Caco-2 (cell line): ENCODE measurements around the gene CALU. TPM values are rescaled to one million over a fixed set of nuclear protein-coding genes. Genes with fewer than 3 reads are reported as not detected.

Source experiments
- BruUV-seq: library from RNA; stranded (reverse); fragments of 400-500 nt; replicated peaks from 2 replicates; lab custom pipeline; 2021; lab: Mats Ljungman, UMichigan
- CTCF ChIA-PET: fragments of 300-600 bp; sonication (Branson Sonifier 250); formaldehyde crosslinking; loops from one replicate; lab custom pipeline; 2022; ENCODE audit warnings: antibody characterized with exemption; lab: Charles Lee
- POLR2A ChIA-PET: fragments of 300-600 bp; sonication (Branson Sonifier 250); formaldehyde crosslinking; loops from one replicate; lab custom pipeline; 2022; ENCODE audit warnings: antibody characterized with exemption; lab: Charles Lee
- DNase-seq, 2 experiments: peaks; one replicate each; pipeline versions ENCODE4 v3.0.0 to v3.0.0-alpha.2; 2020 to 2022
- H3K27me3 ChIP-seq: replicated peaks from 2 replicates; pipeline ENCODE4 v1.6.0; 2011; ENCODE audit warnings: low read length; ENCODE audit not compliant: control insufficient read depth, insufficient read depth
- H3K36me3 ChIP-seq: 2 replicates; pipeline ENCODE4 v1.5.1; 2011; ENCODE audit warnings: low read length; ENCODE audit not compliant: control insufficient read depth, insufficient read depth
- H3K4me1 ChIP-seq: fragments of 250-450 bp; sonication (Bioruptor Pico); 2 replicates; pipeline ENCODE4 v1.5.1; 2020; ENCODE audit warnings: mild to moderate bottlenecking
- H3K4me3 ChIP-seq: 2 replicates; pipeline ENCODE4 v1.5.1; 2011; ENCODE audit warnings: low read depth, mild to moderate bottlenecking, control low read depth, low read length
- H3K9me3 ChIP-seq: fragments of 250-450 bp; sonication (Bioruptor Pico); 2 replicates; pipeline ENCODE4 v1.5.1; 2020; ENCODE audit warnings: mild to moderate bottlenecking, moderate library complexity
- H3K27ac Mint-ChIP-seq: one replicate; pipeline ENCODE4 v1.8.0; 2022; ENCODE audit warnings: mixed read lengths; ENCODE audit not compliant: unreplicated experiment
- H3K27me3 Mint-ChIP-seq: one replicate; pipeline ENCODE4 v1.8.0; 2022; ENCODE audit warnings: mixed read lengths; ENCODE audit not compliant: insufficient read depth, unreplicated experiment
- H3K36me3 Mint-ChIP-seq: one replicate; pipeline ENCODE4 v1.8.0; 2022; ENCODE audit warnings: mild to moderate bottlenecking, mixed read lengths; ENCODE audit not compliant: insufficient read depth, unreplicated experiment
- H3K4me1 Mint-ChIP-seq: one replicate; pipeline ENCODE4 v1.8.0; 2022; ENCODE audit warnings: low read depth, mixed read lengths; ENCODE audit not compliant: unreplicated experiment
- H3K4me3 Mint-ChIP-seq: one replicate; pipeline ENCODE4 v1.8.0; 2022; ENCODE audit warnings: mild to moderate bottlenecking, moderate library complexity, mixed read lengths; ENCODE audit not compliant: unreplicated experiment
- H3K9me3 Mint-ChIP-seq: one replicate; pipeline ENCODE4 v1.8.0; 2022; ENCODE audit warnings: mixed read lengths; ENCODE audit not compliant: unreplicated experiment
- intact Hi-C: fragments of 100-400 bp; cut with micrococcal nuclease; formaldehyde crosslinking; loops from one replicate; pipeline ENCODE4 v1.10.0; 2022; ENCODE audit not compliant: unreplicated experiment
- total RNA-seq: library from RNA; stranded (reverse); gene quantifications from 2 replicates; pipeline ENCODE4 v1.2.3, GENCODE V29; 2022
- TF ChIP-seq, protein P1 (sequence below), 2 experiments: fragments of 200-600 bp in 1 of 2; IDR thresholded peaks; 1 replicate in 1 of 2; 2 replicates in 1 of 2; pipeline versions ENCODE4 v1.5.1 to v1.8.0; 2011 to 2022; ENCODE audit warnings: antibody characterized with exemption in 1 of 2, control low read depth in 1 of 2, inconsistent platforms in 1 of 2, low read depth in 1 of 2, low read length in 1 of 2, mild to moderate bottlenecking in 1 of 2, moderate library complexity in 1 of 2; ENCODE audit not compliant: insufficient read depth in 1 of 2, severe bottlenecking in 1 of 2, unreplicated experiment in 1 of 2

CALU gene
- total RNA-seq, 1 experiment from 2014 or later, result 184 TPM

DNA sequence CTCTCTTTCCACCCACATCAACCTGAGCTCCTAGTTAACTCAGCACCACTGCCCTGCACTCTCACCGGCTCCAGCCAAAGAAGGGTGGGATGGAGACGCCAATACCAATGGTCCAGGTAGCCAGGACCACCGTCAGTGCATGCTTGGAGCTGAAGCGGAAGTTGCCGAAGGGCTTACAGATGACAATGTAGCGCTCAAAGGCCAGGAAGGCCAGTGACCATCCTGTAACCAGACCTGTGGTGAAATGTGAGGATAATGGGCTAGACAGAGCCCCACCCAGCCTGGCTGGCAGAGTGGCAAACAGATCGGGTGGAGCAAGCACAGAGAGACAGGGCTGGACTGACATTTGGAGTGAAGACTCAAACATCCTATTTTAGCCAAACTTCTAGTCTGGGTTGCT lies 35.8 kb downstream of the CALU start:
- POLR2A ChIA-PET, result no interaction called here
- no TSS peak for BruUV-seq
- no peaks in the 10 kb centered on the region for H3K4me1 ChIP-seq
- Mint-ChIP-seq H3K27ac (no peak overlapping the region), H3K9me3 (peaks cover 19% of the 10 kb centered on the region), H3K36me3 (peaks cover 80% of the 10 kb centered on the region), H3K4me3 (no peak overlapping the region), H3K27me3 (no peaks in the 10 kb centered on the region), H3K4me1 (peaks cover 6% of the 10 kb centered on the region)
- TF ChIP-seq, protein P1, sequence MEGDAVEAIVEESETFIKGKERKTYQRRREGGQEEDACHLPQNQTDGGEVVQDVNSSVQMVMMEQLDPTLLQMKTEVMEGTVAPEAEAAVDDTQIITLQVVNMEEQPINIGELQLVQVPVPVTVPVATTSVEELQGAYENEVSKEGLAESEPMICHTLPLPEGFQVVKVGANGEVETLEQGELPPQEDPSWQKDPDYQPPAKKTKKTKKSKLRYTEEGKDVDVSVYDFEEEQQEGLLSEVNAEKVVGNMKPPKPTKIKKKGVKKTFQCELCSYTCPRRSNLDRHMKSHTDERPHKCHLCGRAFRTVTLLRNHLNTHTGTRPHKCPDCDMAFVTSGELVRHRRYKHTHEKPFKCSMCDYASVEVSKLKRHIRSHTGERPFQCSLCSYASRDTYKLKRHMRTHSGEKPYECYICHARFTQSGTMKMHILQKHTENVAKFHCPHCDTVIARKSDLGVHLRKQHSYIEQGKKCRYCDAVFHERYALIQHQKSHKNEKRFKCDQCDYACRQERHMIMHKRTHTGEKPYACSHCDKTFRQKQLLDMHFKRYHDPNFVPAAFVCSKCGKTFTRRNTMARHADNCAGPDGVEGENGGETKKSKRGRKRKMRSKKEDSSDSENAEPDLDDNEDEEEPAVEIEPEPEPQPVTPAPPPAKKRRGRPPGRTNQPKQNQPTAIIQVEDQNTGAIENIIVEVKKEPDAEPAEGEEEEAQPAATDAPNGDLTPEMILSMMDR (IDR thresholded peaks at IDR 0.05; ENCODE audit: insufficient read depth in 1 of 2, low read depth in 1 of 2, low read length in 1 of 2, severe bottlenecking in 1 of 2, unreplicated experiment in 1 of 2), result no peak
- peaks cover 8% of the 10 kb centered on the region; the same call in 1 of the 2 replicates for H3K9me3 ChIP-seq
- CTCF ChIA-PET, result no interaction called here
- peaks cover 3% of the 10 kb centered on the region for H3K36me3 ChIP-seq
- no peaks in the 10 kb centered on the region for H3K27me3 ChIP-seq
- DNase-seq, result no peak
- no peak overlapping the region for H3K4me3 ChIP-seq
- intact Hi-C loops, result no loop called here

DNA sequence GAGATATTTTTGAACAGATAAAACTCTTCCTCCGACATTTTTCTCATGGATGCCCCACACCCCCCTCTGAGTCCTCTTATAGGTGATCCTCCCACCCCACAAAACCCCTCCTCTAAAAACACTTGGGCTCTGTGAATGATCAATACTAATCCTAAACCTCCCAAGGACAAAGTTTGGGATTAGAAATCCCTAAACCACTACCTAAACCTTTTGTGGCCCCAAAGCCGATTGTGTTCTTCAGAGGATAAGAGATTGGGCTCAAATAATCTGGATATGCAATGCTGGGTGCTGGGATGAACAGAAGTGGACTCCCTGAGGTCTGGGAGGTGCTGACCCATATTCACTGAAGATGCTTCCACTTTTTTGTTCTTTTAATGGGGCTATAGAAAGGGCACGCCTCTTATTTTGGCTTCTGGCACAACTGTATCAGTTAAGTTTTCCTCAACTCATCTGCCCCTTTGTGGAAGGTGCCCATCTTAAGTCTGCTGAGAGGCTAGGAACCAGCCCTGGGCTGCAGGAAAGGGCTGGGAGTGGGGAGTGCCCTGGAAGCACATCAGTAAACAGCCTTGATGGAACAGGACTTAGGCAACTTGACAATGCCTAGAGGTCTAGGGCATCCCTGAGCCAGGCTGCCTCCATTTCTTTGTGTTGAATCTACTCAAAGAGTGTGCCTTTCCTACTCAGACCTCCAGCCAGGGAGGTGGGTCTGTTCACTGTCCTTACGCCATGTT lies 36.8 kb downstream of the CALU start, which contains the start of gene OPN1SW:
OPN1SW (minus strand) TSS at position 51 of the 731 bp plus-strand sequence; CDS start at position 38, 13 bp downstream.
- no peaks in the 10 kb centered on the region for H3K27me3 ChIP-seq
- Mint-ChIP-seq H3K36me3 (peaks cover 70% of the 10 kb centered on the region), H3K27ac (no peak within 1 kb of the TSS), H3K9me3 (peaks cover 19% of the 10 kb centered on the region), H3K4me3 (no peak within 1 kb of the TSS), H3K27me3 (no peaks in the 10 kb centered on the region), H3K4me1 (peaks cover 6% of the 10 kb centered on the region)
- no peaks in the 10 kb centered on the region for H3K4me1 ChIP-seq
- TF ChIP-seq, protein P1 (IDR thresholded peaks at IDR 0.05; ENCODE audit: insufficient read depth in 1 of 2, low read depth in 1 of 2, low read length in 1 of 2, severe bottlenecking in 1 of 2, unreplicated experiment in 1 of 2), result no peak
- no TSS peak for BruUV-seq
- no peak within 1 kb of the TSS for H3K4me3 ChIP-seq
- intact Hi-C loops, result no loop called here
- peaks cover 8% of the 10 kb centered on the region; the same call in 1 of the 2 replicates for H3K9me3 ChIP-seq
- ChIA-PET POLR2A (no interaction called here), CTCF (no interaction called here)
- peaks cover 2% of the 10 kb centered on the region for H3K36me3 ChIP-seq
- DNase-seq, result no peak

DNA sequence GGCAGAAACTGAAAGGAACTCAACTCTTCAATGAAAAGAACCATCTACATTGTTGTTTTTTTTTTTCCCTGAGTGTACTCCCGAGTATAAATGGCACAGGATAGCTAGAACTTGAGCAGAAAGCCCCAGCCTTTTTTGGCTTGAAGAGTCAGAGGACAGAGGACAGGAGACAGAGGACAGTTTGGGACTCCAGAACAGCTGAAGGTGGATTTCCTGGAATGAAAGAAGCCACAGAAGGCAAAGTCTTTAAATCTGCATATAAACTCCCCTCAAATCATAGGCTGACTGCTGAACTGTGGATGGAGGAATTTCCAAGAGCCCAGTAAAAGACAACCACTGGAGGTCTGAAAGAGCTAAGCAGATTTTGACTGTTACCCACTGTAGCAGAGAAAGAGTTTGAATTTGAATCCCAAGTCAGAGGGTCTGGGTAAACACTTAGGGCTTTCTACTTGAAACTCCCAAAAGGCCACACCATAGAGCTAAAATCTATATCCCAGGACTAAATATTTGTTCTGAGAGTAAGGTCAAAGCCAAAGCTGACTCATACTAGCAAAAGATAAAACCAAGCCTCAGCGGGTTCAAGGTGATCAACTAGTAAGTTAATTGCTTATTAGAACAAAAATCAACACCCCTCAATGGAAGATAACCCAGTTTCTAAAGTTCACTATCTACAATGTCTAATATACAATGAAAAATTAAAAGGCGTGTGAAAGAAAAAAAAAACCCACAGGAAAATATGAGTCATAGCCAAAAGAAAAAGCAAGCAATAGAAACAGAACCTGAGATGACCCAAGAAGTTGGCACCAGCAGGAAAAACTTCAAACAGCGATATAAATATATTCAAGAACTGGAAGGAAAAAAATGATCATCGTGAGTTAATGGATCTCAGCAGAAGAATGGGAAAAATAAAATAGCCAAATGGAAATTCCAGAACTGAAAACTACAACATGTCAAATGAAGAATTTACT lies 38.3 kb downstream of the CALU start:
- peaks cover 8% of the 10 kb centered on the region; the same call in 1 of the 2 replicates for H3K9me3 ChIP-seq
- no peak overlapping the region for H3K27ac Mint-ChIP-seq
- no peak overlapping the region for H3K4me3 Mint-ChIP-seq
- no peaks in the 10 kb centered on the region for H3K27me3 Mint-ChIP-seq
- peaks cover 6% of the 10 kb centered on the region for H3K4me1 Mint-ChIP-seq
- H3K4me3 ChIP-seq, result no peak overlapping the region
- no peaks in the 10 kb centered on the region for H3K4me1 ChIP-seq
- H3K9me3 Mint-ChIP-seq, result peaks cover 19% of the 10 kb centered on the region
- H3K27me3 ChIP-seq, result no peaks in the 10 kb centered on the region
- H3K36me3 Mint-ChIP-seq, result peaks cover 55% of the 10 kb centered on the region
- no peak for DNase-seq
- TF ChIP-seq, protein P1 (IDR thresholded peaks at IDR 0.05; ENCODE audit: insufficient read depth in 1 of 2, low read depth in 1 of 2, low read length in 1 of 2, severe bottlenecking in 1 of 2, unreplicated experiment in 1 of 2), result no peak
- intact Hi-C loops, result no loop called here
- CTCF ChIA-PET, result no interaction called here
- POLR2A ChIA-PET, result no interaction called here
- BruUV-seq, result TSS peak; percentile 4
- peaks cover 1% of the 10 kb centered on the region for H3K36me3 ChIP-seq
